HG02642 (cell line): ENCODE results near the gene MRPL20.
"Not testable (repeated sequence)": the region's sequence is repeated elsewhere in the genome, so short reads cannot be mapped to it uniquely, and the experiment has no call there.

Experiments
- ATAC-seq: cut with Tn5 transposase; IDR thresholded peaks from one replicate; pipeline ENCODE4 v1.9.1; 2021; ENCODE audit warnings: mild to moderate bottlenecking; ENCODE audit not compliant: unreplicated experiment, poor library complexity

The MRPL20 gene

DNA sequence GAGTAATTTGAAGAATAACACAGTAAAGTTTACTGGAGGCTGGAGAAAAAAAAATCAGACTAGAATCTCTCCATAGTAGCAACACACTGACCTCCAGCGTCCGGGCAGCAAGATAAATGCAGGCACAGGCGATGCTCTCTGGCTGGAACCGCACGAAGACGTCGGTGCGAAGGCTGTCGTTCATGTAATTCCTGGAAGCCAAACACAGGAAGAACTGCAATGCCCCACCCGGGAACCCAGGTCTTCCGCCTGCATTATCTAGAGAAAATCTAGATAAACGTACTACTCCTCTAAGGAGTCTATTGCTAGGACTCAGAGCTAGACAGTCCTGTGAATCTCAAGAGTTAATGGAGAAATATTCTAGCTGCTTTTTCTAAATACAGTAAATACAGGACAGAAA lies 16.4 kb downstream of the MRPL20 start:
- no peak for ATAC-seq

- no peak for ATAC-seq
Measured at GRCh38 chr1:1388078-1388472, 19.0 kb downstream of the MRPL20 start.

DNA sequence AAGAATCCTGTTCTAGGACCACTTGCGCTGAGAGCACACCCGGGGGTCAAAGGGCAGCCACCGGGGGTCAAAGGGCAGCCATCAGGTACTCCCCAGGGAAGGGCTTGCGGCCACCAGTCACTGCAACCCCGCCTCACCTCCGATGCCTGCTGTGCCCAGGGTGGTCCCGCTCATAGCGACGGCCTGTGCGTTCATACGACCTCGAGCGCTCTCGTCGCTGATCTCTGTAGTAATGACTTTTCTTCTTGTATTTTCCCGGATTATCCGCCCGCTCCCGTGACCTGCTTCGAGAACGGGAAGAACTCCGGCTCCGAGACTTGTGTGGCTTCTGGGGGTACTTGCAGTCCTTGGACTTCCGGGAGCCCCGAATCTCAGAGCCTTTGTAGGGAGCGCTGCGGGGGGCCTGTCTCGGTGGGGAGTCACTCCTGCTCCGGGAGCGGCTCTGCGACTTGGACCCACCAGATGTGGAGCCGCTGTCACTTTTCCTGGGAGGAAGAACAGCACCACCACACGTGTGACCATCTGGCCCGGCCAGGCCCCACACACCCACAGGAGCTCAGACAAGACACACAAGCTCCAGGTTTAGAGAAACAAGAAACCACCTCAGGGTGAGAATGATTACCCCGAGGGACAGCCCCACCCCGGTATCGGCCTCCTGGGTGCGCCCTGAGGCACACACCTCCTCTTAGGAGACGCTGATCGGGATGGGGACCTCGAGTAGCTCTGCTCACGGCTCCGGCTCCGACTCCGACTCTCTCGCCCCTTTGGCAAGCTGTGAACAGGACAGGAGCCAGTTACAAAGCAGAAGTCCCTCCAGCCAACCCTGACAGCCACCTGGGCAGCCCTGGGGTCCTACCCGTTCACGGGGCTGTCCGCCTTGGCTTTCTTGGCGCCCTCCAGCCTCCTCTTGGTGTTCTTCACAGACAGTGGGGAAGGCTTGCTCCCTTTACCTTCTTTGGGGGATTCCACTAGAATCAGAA lies 19.7 kb downstream of the MRPL20 start:
- ATAC-seq = no peak

- ATAC-seq = no peak
Measured at GRCh38 chr1:1385931-1386330, 21.2 kb downstream of the MRPL20 start.

- not testable (repeated sequence) for ATAC-seq
Measured at GRCh38 chr1:1385339-1385738, 21.8 kb downstream of the MRPL20 start.

DNA sequence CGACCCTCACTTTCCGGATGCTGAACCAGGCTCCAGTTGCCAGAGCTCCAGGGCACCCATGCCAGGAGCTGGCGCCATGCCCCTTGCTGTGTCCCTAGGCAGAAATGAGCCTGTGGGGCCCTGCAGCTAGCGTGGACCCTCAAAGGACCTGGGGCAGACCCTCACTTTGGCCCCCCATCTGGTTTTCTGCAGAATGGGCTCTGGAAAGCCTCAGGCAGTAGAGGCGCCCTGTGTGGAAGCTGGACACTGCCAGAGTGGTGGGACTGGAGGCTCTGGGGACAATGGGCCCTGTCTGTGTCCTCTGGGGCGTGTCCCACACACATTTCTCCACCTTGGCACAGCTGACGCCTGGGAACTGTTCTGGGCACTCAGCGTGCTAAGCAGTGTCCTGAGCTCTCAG lies 25.8 kb downstream of the MRPL20 start:
- ATAC-seq = no peak

DNA sequence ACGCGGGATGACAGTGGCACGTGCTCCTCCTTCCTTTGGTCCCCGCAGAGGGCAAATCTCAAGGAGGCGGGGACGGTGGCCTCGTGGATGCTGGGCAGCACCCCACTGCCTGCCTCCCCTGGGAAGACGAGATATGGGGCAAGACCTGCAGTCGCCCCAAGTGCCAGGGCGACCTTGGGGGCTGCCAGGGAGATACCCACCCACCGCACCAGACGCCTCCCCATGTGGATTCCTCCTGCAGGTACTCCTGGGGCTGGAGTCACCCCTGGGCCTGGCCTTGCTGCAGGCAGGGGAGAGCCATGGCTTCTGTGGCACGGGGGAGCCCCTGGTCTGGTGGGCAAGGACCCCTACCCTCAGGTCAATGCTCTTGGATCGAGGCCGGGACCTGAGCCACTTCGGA lies 26.2 kb downstream of the MRPL20 start:
- ATAC-seq = no peak

DNA sequence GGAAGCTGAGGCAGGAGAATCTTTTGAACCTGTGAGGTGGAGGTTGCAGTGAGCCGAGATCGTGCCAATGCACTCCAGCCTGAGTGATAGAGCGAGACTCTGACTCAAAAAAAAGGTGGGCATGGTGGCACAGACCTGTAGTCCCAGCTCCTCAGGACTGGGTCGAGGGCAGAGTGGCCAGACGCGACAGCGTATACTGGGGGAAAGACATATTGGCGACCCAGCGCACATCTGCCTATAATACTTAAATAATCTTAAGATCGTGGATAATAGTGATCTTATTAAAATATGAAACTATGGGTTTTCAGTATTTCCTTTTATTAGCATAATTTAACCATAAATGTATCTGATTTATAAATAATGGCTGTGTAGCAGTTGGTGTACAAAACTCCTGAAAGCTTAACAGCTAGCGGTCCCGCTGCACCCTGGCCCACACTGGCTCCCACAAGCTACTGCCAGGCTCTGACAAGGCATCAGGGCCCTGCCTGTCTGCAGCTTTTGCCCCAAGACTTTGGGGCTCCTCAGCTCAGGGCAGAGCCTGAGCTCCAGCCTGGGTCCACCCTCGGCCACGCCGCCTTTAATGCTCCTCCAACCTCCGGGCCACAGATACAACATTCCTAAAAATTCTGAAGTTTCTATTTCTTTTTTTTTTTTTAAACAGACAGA lies 29.4 kb downstream of the MRPL20 start:
- ATAC-seq = no peak

- ATAC-seq = no peak
Measured at GRCh38 chr1:1376551-1377226, 30.4 kb downstream of the MRPL20 start.

- ATAC-seq = peak; percentile 85
Measured at GRCh38 chr1:1374929-1375662, 32.0 kb downstream of the MRPL20 start, which contains the start of gene AURKAIP1. AURKAIP1 (minus strand) TSS chr1:1375207; CDS start chr1:1374756, 451 bp downstream.

GRCh38 chr1:1374589-1374928 lies 32.5 kb downstream of the MRPL20 start:
- ATAC-seq = peak; percentile 8

DNA sequence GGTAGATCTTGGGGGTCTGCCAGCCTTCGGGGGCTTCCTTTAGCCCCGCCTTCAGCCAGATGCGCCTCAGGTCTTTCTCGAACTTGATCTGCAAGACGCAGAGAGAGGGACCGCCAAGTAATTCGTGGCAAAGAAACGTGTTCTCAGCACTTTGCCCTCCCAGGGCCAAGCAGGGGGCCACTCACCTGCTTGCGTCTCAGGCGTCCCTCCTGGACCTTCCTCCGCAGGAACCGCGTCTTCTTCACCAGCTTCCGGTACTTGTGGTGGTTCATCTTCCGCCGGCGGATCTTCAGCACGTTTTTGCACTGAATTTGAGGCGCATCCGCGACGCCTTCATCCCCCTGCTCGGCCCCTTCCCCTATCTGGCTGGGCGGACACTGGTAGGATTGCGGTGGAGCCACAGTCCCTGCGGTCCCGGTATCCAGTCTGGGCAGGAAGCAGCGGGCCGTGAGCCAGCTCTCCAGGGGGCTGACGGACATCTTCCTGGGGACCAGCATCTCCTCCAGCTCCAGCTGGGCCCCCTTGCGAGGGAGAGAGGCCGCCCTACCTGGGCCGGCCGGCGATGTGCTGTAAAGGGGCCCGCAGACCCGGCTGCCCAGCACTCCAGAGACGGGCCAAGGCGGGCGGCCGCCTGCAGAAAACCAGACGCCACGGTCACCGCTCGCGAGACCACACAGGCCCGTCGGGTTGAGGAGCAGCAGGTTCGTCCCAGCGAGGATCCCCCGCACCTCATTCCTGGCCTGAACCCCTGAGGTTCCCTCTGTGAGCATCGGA lies 33.1 kb downstream of the MRPL20 start:
- ATAC-seq = no peak

DNA sequence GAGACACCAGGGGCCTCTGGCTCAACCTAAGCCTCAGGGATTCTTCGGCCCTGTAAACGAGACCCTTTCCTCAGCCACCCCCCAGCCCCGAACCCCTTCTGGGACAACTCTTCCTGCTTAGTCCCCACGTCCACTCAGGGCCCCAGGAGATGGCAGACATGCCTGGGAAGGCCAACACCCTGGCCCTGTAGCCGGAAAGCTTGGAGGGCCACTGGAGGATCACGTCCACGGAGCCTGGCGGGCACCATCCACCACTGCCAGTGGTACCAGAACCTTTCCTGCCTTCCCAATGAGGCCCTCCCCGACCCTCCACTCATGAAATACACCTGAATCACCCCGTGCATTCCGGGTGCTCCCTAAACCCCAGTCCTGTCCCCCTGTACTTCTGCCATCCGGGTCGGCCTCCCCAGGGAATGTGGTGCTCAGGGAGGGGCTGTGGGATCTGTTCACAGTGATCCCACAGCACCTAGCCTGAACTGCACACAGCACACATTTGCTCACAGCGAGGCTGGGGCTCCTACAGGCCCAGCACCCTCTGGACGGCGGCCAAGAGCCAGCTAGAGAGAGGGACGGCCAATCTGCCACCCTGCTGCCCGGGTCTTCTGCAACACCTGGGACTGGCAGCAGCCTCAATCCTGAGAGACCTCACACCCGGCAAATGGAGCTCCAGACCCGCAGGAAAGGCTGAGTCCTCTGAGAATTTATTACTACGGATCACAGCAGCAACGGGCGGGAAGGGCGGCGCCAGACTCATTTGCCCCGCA lies 33.9 kb downstream of the MRPL20 start:
- ATAC-seq = no peak

DNA sequence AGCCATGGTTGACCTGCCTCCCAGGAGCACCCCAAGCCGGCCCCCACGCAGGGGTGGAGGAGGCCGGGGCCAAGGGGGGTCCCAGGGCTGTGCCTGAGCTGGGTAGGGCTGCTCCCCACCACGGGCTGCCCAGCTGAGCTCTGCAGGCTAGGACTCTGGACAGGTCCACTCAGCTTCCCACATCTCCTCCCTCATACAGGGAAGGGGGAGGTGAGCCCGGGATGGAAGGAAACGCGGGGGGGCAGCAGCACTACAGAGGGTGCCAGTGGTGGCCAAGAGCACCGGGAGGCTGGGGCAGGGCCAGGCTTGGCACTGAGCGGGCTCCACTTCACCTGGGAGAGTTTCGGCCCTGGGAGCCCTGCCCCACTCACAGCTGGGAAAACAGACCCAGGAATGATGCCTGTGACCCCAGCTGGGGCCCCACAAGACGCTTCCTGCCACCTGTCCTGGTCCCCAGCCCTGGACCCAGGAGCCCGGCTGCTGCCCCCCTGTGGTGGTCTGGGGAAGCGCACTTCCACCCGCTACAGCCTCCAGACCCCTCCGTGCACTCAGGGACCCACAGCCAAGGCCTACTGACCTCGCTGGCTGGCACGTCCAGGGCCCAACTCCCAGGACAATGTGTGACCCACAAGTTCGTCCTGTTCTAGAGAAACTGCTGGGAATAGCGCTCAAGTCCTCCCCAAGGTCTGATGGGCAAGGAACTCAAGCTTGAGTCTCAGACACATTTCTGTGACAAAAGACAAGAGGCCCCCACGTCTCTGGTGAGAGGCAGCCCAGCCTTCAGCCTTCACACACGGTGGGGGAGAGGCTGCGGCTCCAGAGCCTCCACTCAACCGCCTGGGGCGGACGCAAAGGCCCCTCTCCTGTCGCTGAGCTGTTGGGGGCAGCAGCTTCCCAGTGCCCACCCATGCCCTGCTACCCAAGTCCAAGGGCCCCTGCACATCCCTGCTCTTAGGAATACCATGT lies 35.1 kb downstream of the MRPL20 start:
- no peak for ATAC-seq

DNA sequence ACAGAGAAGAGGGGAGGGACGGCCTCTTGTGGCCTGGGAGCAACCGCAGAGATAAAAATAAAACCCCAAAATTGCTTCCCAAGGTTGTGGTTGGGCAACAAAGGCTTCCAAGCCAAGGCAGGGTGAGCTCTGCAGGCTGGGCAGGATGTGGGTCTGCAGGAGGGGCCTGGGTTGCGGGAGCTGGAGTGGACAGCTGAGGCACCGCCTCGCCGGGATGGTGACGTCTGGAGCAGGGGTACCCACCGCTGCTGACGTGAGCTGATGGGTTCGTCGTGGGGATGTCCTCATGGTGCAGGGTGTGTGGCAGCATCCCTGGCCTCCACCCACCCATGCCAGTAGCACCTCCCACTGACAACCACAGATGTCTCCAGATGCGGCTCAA lies 35.7 kb downstream of the MRPL20 start:
- no peak for ATAC-seq

DNA sequence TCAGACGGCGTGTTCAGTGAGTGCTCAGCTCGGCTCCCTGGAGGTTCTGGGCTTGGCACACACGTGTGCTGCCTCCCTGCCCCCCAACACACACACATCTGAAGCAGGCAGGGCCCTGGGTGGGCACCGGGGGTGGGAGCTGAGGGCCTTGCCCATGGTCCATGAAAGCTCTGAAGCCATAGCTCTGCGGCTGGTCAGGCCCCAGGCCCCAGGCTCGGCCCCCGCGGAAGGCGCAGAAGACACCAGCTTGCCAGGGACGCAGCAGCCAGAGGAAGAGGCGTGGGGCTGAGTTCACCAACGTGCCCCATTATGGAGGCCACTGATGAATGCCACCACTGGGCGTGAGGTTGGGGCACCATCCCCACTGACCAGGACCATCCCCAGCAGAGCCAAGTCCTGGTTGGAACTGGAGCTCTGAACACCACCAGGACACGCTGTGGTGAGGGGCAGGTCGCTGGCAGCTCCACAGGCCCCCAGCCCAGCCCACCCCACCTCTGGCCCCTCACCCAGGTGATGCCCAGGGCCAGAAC lies 36.3 kb downstream of the MRPL20 start:
- ATAC-seq = no peak

GRCh38 chr1:1370094-1370493 lies 37.0 kb downstream of the MRPL20 start:
- not testable (repeated sequence) for ATAC-seq

DNA sequence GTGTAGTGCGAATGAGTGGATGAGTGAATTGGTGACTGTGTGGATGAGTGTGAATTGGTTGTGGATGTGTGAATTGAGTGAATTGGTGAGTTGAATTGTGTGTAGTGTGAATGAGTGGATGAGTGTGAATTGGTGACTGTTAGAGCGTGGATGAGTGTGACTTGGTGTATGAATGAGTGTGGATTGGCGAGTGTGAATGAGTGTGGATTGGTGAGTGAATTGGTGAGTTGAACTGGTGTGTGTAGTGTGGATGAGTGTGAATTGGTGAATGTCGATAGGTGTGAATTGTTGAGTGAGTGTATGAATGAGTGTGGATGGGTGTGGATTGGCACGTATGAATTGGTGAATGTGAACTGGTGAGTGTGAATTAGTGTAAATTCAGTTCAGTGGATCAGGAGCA lies 39.8 kb downstream of the MRPL20 start:
- ATAC-seq = no peak
